ENCODE data around the gene RETREG2.

- TF ChIP-seq CTCF (IDR thresholded peaks at IDR 0.05; ENCODE audit: low read depth, low read length, missing input control) (no peak), RXRA (IDR thresholded peaks at IDR 0.05) (no peak), TAF1 (conservative IDR thresholded peaks at IDR 0.05) (no peak), JUND (IDR thresholded peaks at IDR 0.05) (no peak), YY1 (IDR thresholded peaks at IDR 0.05) (no peak), GABPA (IDR thresholded peaks at IDR 0.05 in 1 of 2, conservative IDR thresholded peaks at IDR 0.05 in 1 of 2) (no peak), MAX (IDR thresholded peaks at IDR 0.05) (no peak)
- TF ChIP-seq, protein P1, sequence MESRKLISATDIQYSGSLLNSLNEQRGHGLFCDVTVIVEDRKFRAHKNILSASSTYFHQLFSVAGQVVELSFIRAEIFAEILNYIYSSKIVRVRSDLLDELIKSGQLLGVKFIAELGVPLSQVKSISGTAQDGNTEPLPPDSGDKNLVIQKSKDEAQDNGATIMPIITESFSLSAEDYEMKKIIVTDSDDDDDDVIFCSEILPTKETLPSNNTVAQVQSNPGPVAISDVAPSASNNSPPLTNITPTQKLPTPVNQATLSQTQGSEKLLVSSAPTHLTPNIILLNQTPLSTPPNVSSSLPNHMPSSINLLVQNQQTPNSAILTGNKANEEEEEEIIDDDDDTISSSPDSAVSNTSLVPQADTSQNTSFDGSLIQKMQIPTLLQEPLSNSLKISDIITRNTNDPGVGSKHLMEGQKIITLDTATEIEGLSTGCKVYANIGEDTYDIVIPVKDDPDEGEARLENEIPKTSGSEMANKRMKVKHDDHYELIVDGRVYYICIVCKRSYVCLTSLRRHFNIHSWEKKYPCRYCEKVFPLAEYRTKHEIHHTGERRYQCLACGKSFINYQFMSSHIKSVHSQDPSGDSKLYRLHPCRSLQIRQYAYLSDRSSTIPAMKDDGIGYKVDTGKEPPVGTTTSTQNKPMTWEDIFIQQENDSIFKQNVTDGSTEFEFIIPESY (IDR thresholded peaks at IDR 0.05): no peak
These were observed 501 bp downstream of the RETREG2 start for GRCh38 chr2:219178377-219179175.
